HPDE6-E6E7 (cell line): ENCODE measurements around the gene UBE2N.

Source experiments
- DNase-seq: peaks from one replicate; pipeline ENCODE4 v3.0.0; 2011; ENCODE audit warnings: missing footprints; ENCODE audit errors: extremely low spot score

The UBE2N gene

GRCh38 chr12:93356214-93356613 lies 85.5 kb downstream of the UBE2N start:
- DNase-seq = no peak
